HG03064 (cell line): Measurements from ENCODE around the gene TPSAB1.
"Not testable (repeated sequence)": the region's sequence is repeated elsewhere in the genome, so short reads cannot be mapped to it uniquely, and the experiment has no call there.

Source experiments
- ATAC-seq: cut with Tn5 transposase; IDR thresholded peaks from one replicate; pipeline ENCODE4 v1.9.1; 2021; ENCODE audit warnings: low read depth; ENCODE audit not compliant: unreplicated experiment

TPSAB1 gene

GRCh38 chr16:1222553-1223354, 17.8 kb upstream of the TPSAB1 start:
- no peak for ATAC-seq

- ATAC-seq: no peak
Measured at GRCh38 chr16:1223355-1224214, 16.9 kb upstream of the TPSAB1 start.

GRCh38 chr16:1224558-1224957, 15.9 kb upstream of the TPSAB1 start:
- ATAC-seq: no peak

- ATAC-seq: no peak
Measured at GRCh38 chr16:1225051-1225451, 15.5 kb upstream of the TPSAB1 start, which contains the start of gene TPSG1. Gene TPSG1 (minus strand): TSS chr16:1225268. CDS start chr16:1225252, 16 bp downstream.

GRCh38 chr16:1225728-1226311, 14.7 kb upstream of the TPSAB1 start:
- ATAC-seq: not testable (repeated sequence)

GRCh38 chr16:1226692-1227091, 13.8 kb upstream of the TPSAB1 start:
- ATAC-seq: not testable (repeated sequence)

GRCh38 chr16:1228227-1228626, 12.3 kb upstream of the TPSAB1 start:
- ATAC-seq: not testable (repeated sequence)

GRCh38 chr16:1229476-1229875, 11.0 kb upstream of the TPSAB1 start:
- not testable (repeated sequence) for ATAC-seq

GRCh38 chr16:1230084-1230470, 10.4 kb upstream of the TPSAB1 start, which contains the start of gene TPSB2:
Gene TPSB2 (minus strand): TSS chr16:1230184. CDS start chr16:1229951, 233 bp downstream.
- not testable (repeated sequence) for ATAC-seq

- ATAC-seq: not testable (repeated sequence)
Measured at GRCh38 chr16:1230471-1231212, 9.9 kb upstream of the TPSAB1 start.

- not testable (repeated sequence) for ATAC-seq
Measured at GRCh38 chr16:1231301-1231700, 9.2 kb upstream of the TPSAB1 start.

- ATAC-seq: not testable (repeated sequence)
Measured at GRCh38 chr16:1232049-1232748, 8.3 kb upstream of the TPSAB1 start.

- not testable (repeated sequence) for ATAC-seq
Measured at GRCh38 chr16:1236659-1237058, 3.8 kb upstream of the TPSAB1 start.

GRCh38 chr16:1237990-1238389, 2.5 kb upstream of the TPSAB1 start:
- ATAC-seq: no peak

GRCh38 chr16:1238909-1239308, 1.6 kb upstream of the TPSAB1 start:
- not testable (repeated sequence) for ATAC-seq

- ATAC-seq: not testable (repeated sequence)
Measured at GRCh38 chr16:1239575-1239974, 930 bp upstream of the TPSAB1 start.

GRCh38 chr16:1241081-1241480, 576 bp downstream of the TPSAB1 start:
- not testable (repeated sequence) for ATAC-seq

- ATAC-seq: not testable (repeated sequence)
Measured at GRCh38 chr16:1243363-1243762, 2.9 kb downstream of the TPSAB1 start.
